B cell (primary cell): ENCODE results near the gene PUS3. TPM values are rescaled to one million over a fixed set of nuclear protein-coding genes. Genes with fewer than 3 reads are reported as not detected.
"Not testable (repeated sequence)": the region's sequence is repeated elsewhere in the genome, so short reads cannot be mapped to it uniquely, and the experiment has no call there.

ENCODE experiments used
- ATAC-seq: fragments of 200-7000 bp; cut with Tn5 transposase; one replicate; pipeline ENCODE4 v1.10.0; 2021; ENCODE audit warnings: low read depth, mild to moderate bottlenecking, moderate number of reproducible peaks, moderate library complexity
- CTCF ChIA-PET: fragments of 350-600 bp; sonication (Branson Sonifier 250); formaldehyde crosslinking; loops from one replicate; lab custom pipeline; 2021; ENCODE audit warnings: antibody characterized with exemption, inconsistent platforms; lab: Charles Lee
- POLR2A ChIA-PET: fragments of 350-600 bp; sonication (Branson Sonifier 250); formaldehyde crosslinking; loops from one replicate; lab custom pipeline; 2021; ENCODE audit warnings: antibody characterized with exemption; lab: Charles Lee
- DNase-seq: peaks from one replicate; pipeline ENCODE4 v3.0.0; 2013
- H2AFZ ChIP-seq: 2 replicates; pipeline ENCODE4 v1.6.1; 2012; ENCODE audit warnings: mild to moderate bottlenecking, low read depth, low read length; ENCODE audit not compliant: insufficient read depth, poor library complexity, severe bottlenecking
- H3K27ac ChIP-seq, 2 donors: 1 replicate in 1 of 2; 2 replicates in 1 of 2; pipeline ENCODE4 v1.5.1; 2012 to 2013; ENCODE audit warnings: low read length in 2 of 2, mild to moderate bottlenecking in 2 of 2, moderate library complexity in 1 of 2
- H3K27me3 ChIP-seq, 4 experiments: fragments of 200-600 bp in 1 of 4; sonication (generic) in 1 of 4; replicated peaks in 1 of 4; 1 replicate in 2 of 4; 2 replicates in 2 of 4; pipeline versions ENCODE4 v1.6.1 to v1.7.0; 2013 to 2016; ENCODE audit warnings: low read length in 3 of 4, mild to moderate bottlenecking in 2 of 4, mixed read lengths in 1 of 4, moderate library complexity in 1 of 4; ENCODE audit not compliant: insufficient read depth in 4 of 4, control insufficient read depth in 3 of 4; ENCODE audit errors: control extremely low read depth in 1 of 4
- H3K36me3 ChIP-seq, 2 experiments: replicated peaks in 1 of 2; 1 replicate in 1 of 2; 2 replicates in 1 of 2; pipeline versions ENCODE4 v1.6.1 to v1.7.1; 2013; ENCODE audit warnings: low read length in 1 of 2; ENCODE audit not compliant: insufficient read depth in 2 of 2, control insufficient read depth in 1 of 2; ENCODE audit errors: control extremely low read depth in 1 of 2, extremely low read depth in 1 of 2
- H3K4me1 ChIP-seq, 2 donors: fragments of 200-600 bp in 1 of 2; sonication (generic) in 1 of 2; 1 replicate in 1 of 2; 2 replicates in 1 of 2; pipeline versions ENCODE4 v1.5.1 to v1.6.1; 2013 to 2017; ENCODE audit warnings: low read length in 2 of 2; ENCODE audit not compliant: control insufficient read depth in 2 of 2, insufficient read depth in 2 of 2
- H3K4me2 ChIP-seq: replicated peaks from 2 replicates; pipeline ENCODE3; 2012; ENCODE audit warnings: mild to moderate bottlenecking, low read depth, low read length; ENCODE audit not compliant: poor library complexity, severe bottlenecking
- H3K4me3 ChIP-seq, 5 experiments: fragments of 200-600 bp in 1 of 5; sonication (generic) in 1 of 5; 1 replicate in 3 of 5; 2 replicates in 2 of 5; pipeline versions ENCODE4 v1.5.1 to v1.7.0; 2011 to 2016; ENCODE audit warnings: low read length in 4 of 5, mild to moderate bottlenecking in 4 of 5, low read depth in 2 of 5, control low read depth in 1 of 5, moderate library complexity in 1 of 5; ENCODE audit not compliant: insufficient read depth in 1 of 5; ENCODE audit errors: control extremely low read depth in 1 of 5, extremely low read depth in 1 of 5
- H3K79me2 ChIP-seq: fragments of 200-600 bp; sonication (generic); one replicate; pipeline ENCODE4 v1.6.0; 2016; ENCODE audit warnings: low read length; ENCODE audit not compliant: control insufficient read depth, insufficient read depth
- H3K9ac ChIP-seq: fragments of 200-600 bp; sonication (generic); 2 replicates; pipeline ENCODE4 v1.6.1; 2017; ENCODE audit warnings: mild to moderate bottlenecking, low read length, moderate library complexity
- H3K9me3 ChIP-seq, 3 donors: one replicate each; pipeline versions ENCODE4 v1.6.1 to v1.7.1; 2013; ENCODE audit warnings: low read length in 2 of 3; ENCODE audit not compliant: control insufficient read depth in 2 of 3, insufficient read depth in 1 of 3; ENCODE audit errors: control extremely low read depth in 1 of 3
- H4K20me1 ChIP-seq: 2 replicates; pipeline ENCODE4 v1.6.0; 2012; ENCODE audit warnings: mild to moderate bottlenecking, low read length; ENCODE audit not compliant: insufficient read depth, control insufficient read depth, poor library complexity, severe bottlenecking
- H3K27ac Mint-ChIP-seq: one replicate; pipeline ENCODE4 v1.8.0; 2021; ENCODE audit warnings: mixed read lengths
- H3K27me3 Mint-ChIP-seq: one replicate; pipeline ENCODE4 v1.8.0; 2021; ENCODE audit warnings: mixed read lengths
- H3K4me1 Mint-ChIP-seq: one replicate; pipeline ENCODE4 v1.8.0; 2021; ENCODE audit warnings: mixed read lengths
- H3K4me3 Mint-ChIP-seq: one replicate; pipeline ENCODE4 v1.8.0; 2021; ENCODE audit warnings: mixed read lengths
- H3K9me3 Mint-ChIP-seq: one replicate; pipeline ENCODE4 v1.8.0; 2022; ENCODE audit warnings: mixed read lengths; ENCODE audit not compliant: insufficient read depth
- CTCF ChIP-seq: fragments of 200-600 bp; IDR thresholded peaks from one replicate; pipeline ENCODE4 v1.8.0; 2022; ENCODE audit warnings: antibody characterized with exemption, mild to moderate bottlenecking
- EZH2 ChIP-seq: IDR thresholded peaks from 2 replicates; pipeline ENCODE4 v1.6.1; 2012; ENCODE audit warnings: borderline replicate concordance, low read depth, mild to moderate bottlenecking, moderate library complexity, low read length; ENCODE audit not compliant: insufficient read depth, poor library complexity, severe bottlenecking
- WGBS: methylation state at CpG from one replicate; pipeline ENCODE4 v1.1.5; 2013; ENCODE audit warnings: missing lambda C conversion rate; ENCODE audit not compliant: insufficient coverage; 5-methylcytosine and 5-hydroxymethylcytosine counted together
- intact Hi-C: fragments of 100-400 bp; cut with micrococcal nuclease; formaldehyde crosslinking; loops from one replicate; pipeline ENCODE4 v1.10.0; 2022
- polyA plus RNA-seq: library from polyadenylated mRNA; depleted of rRNA; stranded (reverse); fragments of >200 nt; gene quantifications from 2 replicates; pipeline ENCODE4 v1.2.3, GENCODE V29; 2012
- total RNA-seq, 2 donors: library from RNA; stranded (reverse); fragments of 120-200 nt in 1 of 2; gene quantifications; 1 replicate in 1 of 2; 2 replicates in 1 of 2; pipeline versions ENCODE4 v1.2.3 to v1.2.4, GENCODE V29; 2013 to 2022

PUS3 gene
- total and polyA plus RNA-seq, 2 donors (not counting 1 experiment from before 2014, with no cell fraction given): 2.7 to 8.1 TPM

GRCh38 chr11:125916683-125917347 lies 13.8 kb upstream of the PUS3 start:
- ATAC-seq: no peak
- H3K4me3 ChIP-seq: no peak overlapping the region
- H4K20me1 ChIP-seq: no peaks in the 10 kb centered on the region
- Mint-ChIP-seq H3K4me1 (no peaks in the 10 kb centered on the region), H3K27ac (no peak overlapping the region), H3K27me3 (peaks cover 36% of the 10 kb centered on the region), H3K9me3 (no peaks in the 10 kb centered on the region), H3K4me3 (no peak overlapping the region)
- POLR2A ChIA-PET: no interaction called here
- H3K4me2 ChIP-seq: no peak overlapping the region
- no peak overlapping the region for H3K9ac ChIP-seq
- 93% methylated on average over 8 of the region's 12 CpGs for WGBS
- no peaks in the 10 kb centered on the region for H3K9me3 ChIP-seq
- TF ChIP-seq CTCF (no peak), EZH2 (no peak)
- peaks cover 0 to 3% (median 1%) of the 10 kb centered on the region in 4 experiments for H3K27me3 ChIP-seq
- no peaks in the 10 kb centered on the region for H3K36me3 ChIP-seq
- no peak for DNase-seq
- intact Hi-C loops: no loop called here
- H3K79me2 ChIP-seq: no peaks in the 10 kb centered on the region
- no peaks in the 10 kb centered on the region for H3K4me1 ChIP-seq
- H2AFZ ChIP-seq: no peak overlapping the region
- CTCF ChIA-PET: interaction anchor here (0.9 kb wide), 1 partner anchor 9 kb away, joined by 3 read pairs; no protein-coding TSS in a partner anchor
- no peak overlapping the region for H3K27ac ChIP-seq

GRCh38 chr11:125914601-125915000 lies 11.6 kb upstream of the PUS3 start:
- H3K4me1 ChIP-seq, H3K27me3 ChIP-seq, H3K27ac Mint-ChIP-seq, H3K9me3 ChIP-seq, H3K4me3 Mint-ChIP-seq, H3K9ac ChIP-seq, ATAC-seq, H3K79me2 ChIP-seq, DNase-seq, H3K27ac ChIP-seq, H3K4me2 ChIP-seq, intact Hi-C loops, CTCF ChIA-PET, H2AFZ ChIP-seq, POLR2A ChIA-PET, H3K36me3 ChIP-seq, H3K4me1 Mint-ChIP-seq, H3K9me3 Mint-ChIP-seq, H4K20me1 ChIP-seq, H3K4me3 ChIP-seq: not testable (repeated sequence)
- peaks cover 46% of the 10 kb centered on the region for H3K27me3 Mint-ChIP-seq
- 100% methylated on average over 2 of the region's 3 CpGs for WGBS
